Stimulated activated CD8-positive, alpha-beta memory T cell treated with anti-CD3 and anti-CD28 coated beads, Interleukin-4, amount 100 ng/mL, for 1 hour (primary cell): Measurements from ENCODE around the gene P4HA1.
"Not testable (repeated sequence)": the region's sequence is repeated elsewhere in the genome, so short reads cannot be mapped to it uniquely, and the experiment has no call there.

Experiments
- DNase-seq, 2 donors: peaks; one replicate each; pipeline ENCODE4 v3.0.0-alpha.2; 2020; ENCODE audit warnings: low read depth in 2 of 2, low spot score in 1 of 2

Gene P4HA1

GRCh38 chr10:73096449-73097304 is at the start of gene P4HA1:
Gene P4HA1 (minus strand): TSS chr10:73096866. CDS start chr10:73074883, 21,983 bp downstream.
- peak; percentile 94 to 97 for DNase-seq

- DNase-seq, result no peak
These were observed 44.9 kb upstream of the P4HA1 start for GRCh38 chr10:73141603-73142002.

- DNase-seq, result no peak
These were observed 42.6 kb upstream of the P4HA1 start for GRCh38 chr10:73139251-73139650.

- DNase-seq, result no peak
These were observed 40.0 kb upstream of the P4HA1 start for GRCh38 chr10:73136627-73137026.

- no peak for DNase-seq
These were observed 38.1 kb upstream of the P4HA1 start for GRCh38 chr10:73134727-73135126.

- no peak for DNase-seq
These were observed 35.4 kb upstream of the P4HA1 start for GRCh38 chr10:73131913-73132686.

GRCh38 chr10:73131301-73131700 is 34.6 kb upstream of the P4HA1 start:
- no peak for DNase-seq

GRCh38 chr10:73126343-73126742 is 29.7 kb upstream of the P4HA1 start:
- no peak for DNase-seq

GRCh38 chr10:73119952-73120351 is 23.3 kb upstream of the P4HA1 start:
- DNase-seq, result no peak

GRCh38 chr10:73119457-73119856 is 22.8 kb upstream of the P4HA1 start:
- DNase-seq, result no peak

GRCh38 chr10:73117976-73118743 is 21.5 kb upstream of the P4HA1 start:
- no peak for DNase-seq

GRCh38 chr10:73116017-73116416 is 19.4 kb upstream of the P4HA1 start:
- DNase-seq, result no peak

- DNase-seq, result no peak
These were observed 16.9 kb upstream of the P4HA1 start for GRCh38 chr10:73113551-73113950.

- DNase-seq, result not testable (repeated sequence)
These were observed 15.4 kb upstream of the P4HA1 start for GRCh38 chr10:73112032-73112431.

- peak in 1 of 2 donors; percentile 3 for DNase-seq
These were observed 13.7 kb upstream of the P4HA1 start, which contains the start of gene NUDT13 for GRCh38 chr10:73110345-73110849. Gene NUDT13 (plus strand): TSS chr10:73110455. CDS start chr10:73114366, 3,911 bp downstream.

- DNase-seq, result not testable (repeated sequence)
These were observed 12.6 kb upstream of the P4HA1 start for GRCh38 chr10:73109248-73109652.

GRCh38 chr10:73106301-73106700 is 9.6 kb upstream of the P4HA1 start:
- DNase-seq, result no peak

- DNase-seq, result no peak
These were observed 2.5 kb upstream of the P4HA1 start for GRCh38 chr10:73099141-73099540.

- DNase-seq, result no peak
These were observed 622 bp upstream of the P4HA1 start for GRCh38 chr10:73097305-73097670.

- peak; percentile 20 to 45 for DNase-seq
These were observed 621 bp downstream of the P4HA1 start for GRCh38 chr10:73096041-73096448.

- DNase-seq, result no peak
These were observed 1.1 kb downstream of the P4HA1 start for GRCh38 chr10:73095481-73096021.
